ENCODE results near the gene ASB8.
A peak's percentile ranks its signal among the peaks of the same experiment; 100 is the strongest.

Gene ASB8

GRCh38 chr12:48105867-48106680, 51.2 kb downstream of the ASB8 start, which contains the start of gene SENP1:
Gene SENP1 (minus strand): TSS chr12:48106079. CDS start chr12:48101472, 4,607 bp downstream.
- peak; percentile 53 for DNase-seq (ENCODE audit: low read depth)

GRCh38 chr12:48105321-48105866, 51.9 kb downstream of the ASB8 start:
- DNase-seq (ENCODE audit: low read depth), result peak; percentile 3

- DNase-seq (ENCODE audit: low read depth), result no peak
Measured at GRCh38 chr12:48104531-48104930, 52.8 kb downstream of the ASB8 start.

Data from GM04503 (cell line).